HPDE6-E6E7 (cell line): ENCODE measurements around the gene BCAR3.
"Not testable (repeated sequence)": the region's sequence is repeated elsewhere in the genome, so short reads cannot be mapped to it uniquely, and the experiment has no call there.

Source experiments
- DNase-seq: peaks from one replicate; pipeline ENCODE4 v3.0.0; 2011; ENCODE audit warnings: missing footprints; ENCODE audit errors: extremely low spot score

The BCAR3 gene

DNA sequence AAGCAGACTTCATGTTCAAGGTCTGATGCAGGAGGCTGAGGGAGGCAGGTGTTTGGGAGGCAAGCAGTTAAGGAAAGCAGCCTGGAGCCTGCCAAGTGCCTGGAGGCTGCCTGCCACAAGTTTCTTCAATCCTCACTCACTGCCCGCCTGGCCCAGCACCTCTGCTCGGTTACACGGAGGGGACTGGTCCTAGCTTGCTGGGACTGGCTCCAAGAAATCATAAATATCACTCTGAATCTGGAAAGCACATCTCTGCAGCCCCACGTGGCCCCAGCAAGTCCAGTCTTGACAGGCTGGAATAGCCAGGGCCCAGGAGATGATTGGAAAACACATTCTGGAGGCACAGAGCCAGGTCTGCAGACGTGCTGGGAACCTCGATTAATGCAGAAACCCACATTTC, 83.9 kb downstream of the BCAR3 start:
- DNase-seq = no peak

GRCh38 chr1:93596329-93597089, 85.1 kb downstream of the BCAR3 start:
- no peak for DNase-seq

DNA sequence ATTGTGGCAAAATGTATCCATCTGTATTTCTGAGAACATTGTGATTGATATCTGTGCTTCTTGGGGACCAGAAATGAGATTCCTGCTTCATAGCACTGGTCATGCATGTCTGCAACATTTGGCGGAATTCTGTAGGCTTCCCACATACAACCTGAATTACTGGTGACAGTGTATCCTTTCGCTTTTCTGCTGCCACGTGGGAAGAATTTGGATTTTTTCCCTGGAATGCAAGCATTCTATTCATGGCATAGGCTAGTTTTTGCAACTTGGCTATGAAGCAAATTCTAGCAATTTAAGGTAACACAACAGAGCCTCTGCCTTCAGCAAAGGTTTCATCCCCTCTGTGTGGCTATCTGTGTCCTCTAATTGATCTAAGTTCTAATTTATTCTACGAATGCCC, 85.9 kb downstream of the BCAR3 start:
- DNase-seq = no peak

GRCh38 chr1:93595266-93595665, 86.4 kb downstream of the BCAR3 start:
- no peak for DNase-seq

GRCh38 chr1:93594603-93594880, 87.1 kb downstream of the BCAR3 start:
- no peak for DNase-seq

DNA sequence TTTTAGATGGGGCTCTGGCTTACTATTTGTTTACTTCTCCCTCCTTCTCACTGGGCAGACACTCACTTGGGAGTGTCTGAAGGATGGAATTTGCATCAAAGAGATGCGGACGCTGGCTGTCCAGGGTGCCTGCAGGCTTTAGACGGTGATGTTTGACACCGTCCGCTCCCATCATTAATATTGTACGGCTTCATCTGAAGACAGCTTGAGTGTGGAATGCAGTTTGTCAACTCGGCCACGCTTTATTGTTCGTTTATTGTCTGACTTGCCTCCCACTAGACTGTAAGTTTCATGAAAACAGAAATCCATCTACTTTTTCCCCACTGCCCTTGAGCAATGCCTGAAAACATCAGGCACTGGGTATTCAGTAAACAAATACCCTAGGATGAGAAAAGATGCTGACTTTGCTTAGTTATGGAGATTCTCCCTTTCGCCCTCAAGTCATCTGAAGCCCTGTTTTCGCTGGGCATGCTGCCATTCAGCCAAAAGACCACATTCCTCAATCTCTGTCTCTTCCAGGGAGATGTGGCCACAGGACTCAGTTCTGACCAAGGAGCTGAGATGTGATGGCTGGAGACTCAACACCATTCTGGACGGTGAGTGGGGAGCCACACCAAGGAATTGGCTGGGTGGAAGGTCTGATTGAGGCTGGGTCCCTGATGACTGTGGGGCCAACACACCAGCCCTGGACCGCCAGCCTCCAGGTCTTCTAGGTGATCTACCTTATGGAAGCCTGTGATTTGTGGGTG, 87.6 kb downstream of the BCAR3 start:
- no peak for DNase-seq

GRCh38 chr1:93592551-93592949, 89.1 kb downstream of the BCAR3 start:
- no peak for DNase-seq

- no peak for DNase-seq
These were observed 89.7 kb downstream of the BCAR3 start for GRCh38 chr1:93591676-93592550.

- not testable (repeated sequence) for DNase-seq
These were observed 90.4 kb downstream of the BCAR3 start for GRCh38 chr1:93591291-93591675.

GRCh38 chr1:93588955-93589354, 92.7 kb downstream of the BCAR3 start:
- no peak for DNase-seq

GRCh38 chr1:93588206-93588605, 93.4 kb downstream of the BCAR3 start:
- DNase-seq = no peak

GRCh38 chr1:93587354-93587753, 94.3 kb downstream of the BCAR3 start:
- DNase-seq = no peak

GRCh38 chr1:93585059-93585966, 96.3 kb downstream of the BCAR3 start:
- DNase-seq = no peak

DNA sequence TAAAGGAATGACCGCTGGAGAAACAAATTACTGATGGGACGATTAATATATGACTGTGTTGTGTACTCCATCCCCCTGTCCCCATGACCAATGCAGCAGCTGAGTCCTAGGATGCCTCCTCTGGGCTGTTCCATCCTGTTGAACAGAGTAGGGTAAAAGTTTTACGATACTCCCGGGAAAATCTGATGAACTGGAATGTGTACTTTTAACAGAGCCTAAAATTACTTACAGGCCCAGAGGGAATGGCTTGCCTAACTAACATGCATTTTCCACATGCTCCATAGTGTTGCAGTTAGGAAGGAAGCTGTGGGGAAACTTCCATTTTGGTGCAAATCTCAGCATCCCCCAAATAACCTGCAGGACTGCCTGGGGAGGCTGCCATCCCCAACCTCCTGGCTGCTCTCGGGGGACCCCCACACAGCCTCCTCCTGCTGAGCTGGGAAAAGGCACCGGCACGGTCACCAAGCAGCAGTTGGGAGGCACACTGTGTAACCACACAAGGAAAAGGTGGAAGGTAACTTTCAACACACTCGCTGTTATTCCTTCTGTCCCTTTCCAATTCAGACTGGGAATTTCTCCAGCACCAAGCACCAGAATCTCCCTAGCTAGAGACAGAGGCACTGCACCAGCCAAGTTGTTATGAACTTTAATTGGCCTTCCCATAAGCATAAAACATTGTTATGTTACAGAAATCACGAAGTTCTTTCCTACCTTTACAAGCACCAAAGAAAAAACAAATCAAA, 97.2 kb downstream of the BCAR3 start:
- DNase-seq = no peak

- DNase-seq = no peak
These were observed 99.5 kb downstream of the BCAR3 start for GRCh38 chr1:93581917-93582850.

- peak; percentile 45 for DNase-seq
These were observed 101.7 kb downstream of the BCAR3 start for GRCh38 chr1:93579891-93580290.

- no peak for DNase-seq
These were observed 102.5 kb downstream of the BCAR3 start for GRCh38 chr1:93578911-93579825.

- no peak for DNase-seq
These were observed 103.2 kb downstream of the BCAR3 start for GRCh38 chr1:93578433-93578830.
